WTC11 (cell line): ENCODE measurements around the gene IPO9. TPM values are rescaled to one million over a fixed set of nuclear protein-coding genes. Genes with fewer than 3 reads are reported as not detected.

ENCODE experiments used
- ATAC-seq: fragments of 200-7000 bp; cut with Tn5 transposase; 2 replicates; pipeline ENCODE4 v1.10.0; 2021; ENCODE audit warnings: mild to moderate bottlenecking, moderate library complexity
- CTCF ChIA-PET: fragments of 300-600 bp; sonication (Branson Sonifier 250); formaldehyde crosslinking; loops from one replicate; lab custom pipeline; 2021; ENCODE audit warnings: antibody characterized with exemption; lab: Charles Lee
- POLR2A ChIA-PET: fragments of 350-600 bp; sonication (Branson Sonifier 250); formaldehyde crosslinking; loops from one replicate; lab custom pipeline; 2021; ENCODE audit warnings: antibody characterized with exemption; lab: Charles Lee
- DNase-seq: peaks from one replicate; pipeline ENCODE4 v3.0.0; 2021; ENCODE audit warnings: low spot score
- H3K27ac Mint-ChIP-seq: 2 replicates; pipeline ENCODE4 v1.8.0; 2021; ENCODE audit warnings: mixed read lengths
- H3K27me3 Mint-ChIP-seq: 2 replicates; pipeline ENCODE4 v1.8.0; 2021; ENCODE audit warnings: low read depth, mild to moderate bottlenecking, moderate library complexity, mixed read lengths
- H3K36me3 Mint-ChIP-seq: 2 replicates; pipeline ENCODE4 v1.8.0; 2021; ENCODE audit warnings: mixed read lengths
- H3K4me1 Mint-ChIP-seq: 2 replicates; pipeline ENCODE4 v1.8.0; 2022; ENCODE audit warnings: mixed read lengths
- H3K4me3 Mint-ChIP-seq: 2 replicates; pipeline ENCODE4 v1.8.0; 2021; ENCODE audit warnings: mild to moderate bottlenecking, moderate library complexity, mixed read lengths
- H3K9me3 Mint-ChIP-seq: 2 replicates; pipeline ENCODE4 v1.8.0; 2021; ENCODE audit warnings: mixed read lengths
- AR ChIP-seq: fragments of 250-450 bp; sonication (Bioruptor Pico); IDR thresholded peaks from 2 replicates; pipeline ENCODE4 v1.9.0; 2021; ENCODE audit warnings: mild to moderate bottlenecking
- CREB1 ChIP-seq: sonication (generic); formaldehyde crosslinking; IDR thresholded peaks from 2 replicates; pipeline ENCODE4 v1.8.0; 2023; ENCODE audit warnings: mild to moderate bottlenecking, missing genetic modification reagents
- GTF2I ChIP-seq: fragments of 250-450 bp; sonication (Bioruptor Pico); conservative IDR thresholded peaks from 2 replicates; pipeline ENCODE4 v1.4.0; 2021; ENCODE audit warnings: mild to moderate bottlenecking
- HMGXB4 ChIP-seq: sonication (generic); formaldehyde crosslinking; IDR thresholded peaks from 2 replicates; pipeline ENCODE4 v1.8.1; 2023; ENCODE audit warnings: mild to moderate bottlenecking, moderate library complexity, missing genetic modification reagents
- JUN ChIP-seq: sonication (generic); formaldehyde crosslinking; IDR thresholded peaks from 2 replicates; pipeline ENCODE4 v1.8.0; 2023; ENCODE audit warnings: mild to moderate bottlenecking, missing genetic modification reagents
- MXD4 ChIP-seq: fragments of 250-450 bp; sonication (Bioruptor Pico); IDR thresholded peaks from 2 replicates; pipeline ENCODE4 v1.8.0; 2021; ENCODE audit warnings: mild to moderate bottlenecking, moderate library complexity, borderline replicate concordance
- NFATC4 ChIP-seq: fragments of 250-450 bp; sonication (Bioruptor Pico); IDR thresholded peaks from 2 replicates; pipeline ENCODE4 v1.9.0; 2021; ENCODE audit warnings: mild to moderate bottlenecking
- OVOL2 ChIP-seq: fragments of 250-450 bp; sonication (Bioruptor Pico); IDR thresholded peaks from 2 replicates; pipeline ENCODE4 v1.9.0; 2021; ENCODE audit warnings: mild to moderate bottlenecking, borderline replicate concordance
- RELA ChIP-seq: sonication (generic); formaldehyde crosslinking; IDR thresholded peaks from 2 replicates; pipeline ENCODE4 v1.8.1; 2022; ENCODE audit warnings: missing genetic modification reagents, mild to moderate bottlenecking, borderline replicate concordance
- RORB ChIP-seq: fragments of 250-450 bp; sonication (Bioruptor Pico); IDR thresholded peaks from 2 replicates; pipeline ENCODE4 v1.9.0; 2021; ENCODE audit warnings: mild to moderate bottlenecking
- USF1 ChIP-seq: sonication (generic); formaldehyde crosslinking; IDR thresholded peaks from 2 replicates; pipeline ENCODE4 v1.8.0; 2022; ENCODE audit warnings: mild to moderate bottlenecking, missing genetic modification reagents
- ZNF263 ChIP-seq: sonication (generic); formaldehyde crosslinking; IDR thresholded peaks from 2 replicates; pipeline ENCODE4 v1.8.1; 2022; ENCODE audit warnings: low read depth, mild to moderate bottlenecking, moderate library complexity, missing genetic modification reagents
- total RNA-seq: library from RNA; stranded (reverse); gene quantifications from 3 replicates; pipeline ENCODE4 v1.2.3, GENCODE V29; 2021
- TF ChIP-seq, protein P1 (sequence below): fragments of 250-450 bp; sonication (Bioruptor Pico); IDR thresholded peaks from 2 replicates; pipeline ENCODE4 v1.9.0; 2021; ENCODE audit warnings: moderate library complexity, mild to moderate bottlenecking, inconsistent platforms, borderline replicate concordance
- TF ChIP-seq, protein P2 (sequence below): fragments of 250-450 bp; sonication (Bioruptor Pico); conservative IDR thresholded peaks from 2 replicates; pipeline ENCODE4 v1.9.0; 2021; ENCODE audit warnings: mild to moderate bottlenecking
- TF ChIP-seq, protein P3 (sequence below): sonication (generic); formaldehyde crosslinking; IDR thresholded peaks from 2 replicates; pipeline ENCODE4 v1.8.1; 2022; ENCODE audit warnings: low read depth, missing genetic modification reagents, borderline replicate concordance
- TF ChIP-seq, protein P4 (sequence below): sonication (generic); formaldehyde crosslinking; conservative IDR thresholded peaks from 2 replicates; pipeline ENCODE4 v1.8.1; 2022; ENCODE audit warnings: mild to moderate bottlenecking, missing genetic modification reagents
- TF ChIP-seq, protein P5 (sequence below): fragments of 250-450 bp; sonication (Bioruptor Pico); IDR thresholded peaks from 2 replicates; pipeline ENCODE4 v1.9.0; 2021; ENCODE audit warnings: mild to moderate bottlenecking
- TF ChIP-seq, protein P6 (sequence below): sonication (generic); formaldehyde crosslinking; IDR thresholded peaks from 2 replicates; pipeline ENCODE4 v1.8.1; 2022; ENCODE audit warnings: missing genetic modification reagents, borderline replicate concordance

The IPO9 gene
- total RNA-seq, 1 experiment from 2014 or later = 97.2 TPM

GRCh38 chr1:201891451-201892045 is 62.6 kb downstream of the IPO9 start:
- peaks cover 46% of the 10 kb centered on the region for H3K4me1 Mint-ChIP-seq
- DNase-seq (no peak), ATAC-seq (no peak)
- no peak overlapping the region for H3K27ac Mint-ChIP-seq
- POLR2A ChIA-PET = no interaction called here
- TF ChIP-seq CREB1 (CRISPR knock-in tag) = no peak
- TF ChIP-seq NFATC4 (CRISPR knock-in tag) = no peak
- TF ChIP-seq GTF2I (CRISPR knock-in tag) = no peak
- TF ChIP-seq OVOL2 = no peak
- TF ChIP-seq AR (CRISPR knock-in tag) = no peak
- TF ChIP-seq, protein P1, sequence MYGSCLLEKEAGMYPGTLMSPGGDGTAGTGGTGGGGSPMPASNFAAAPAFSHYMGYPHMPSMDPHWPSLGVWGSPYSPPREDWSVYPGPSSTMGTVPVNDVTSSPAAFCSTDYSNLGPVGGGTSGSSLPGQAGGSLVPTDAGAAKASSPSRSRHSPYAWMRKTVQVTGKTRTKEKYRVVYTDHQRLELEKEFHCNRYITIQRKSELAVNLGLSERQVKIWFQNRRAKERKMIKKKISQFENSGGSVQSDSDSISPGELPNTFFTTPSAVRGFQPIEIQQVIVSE (CRISPR knock-in tag) = no peak
- TF ChIP-seq, protein P2, sequence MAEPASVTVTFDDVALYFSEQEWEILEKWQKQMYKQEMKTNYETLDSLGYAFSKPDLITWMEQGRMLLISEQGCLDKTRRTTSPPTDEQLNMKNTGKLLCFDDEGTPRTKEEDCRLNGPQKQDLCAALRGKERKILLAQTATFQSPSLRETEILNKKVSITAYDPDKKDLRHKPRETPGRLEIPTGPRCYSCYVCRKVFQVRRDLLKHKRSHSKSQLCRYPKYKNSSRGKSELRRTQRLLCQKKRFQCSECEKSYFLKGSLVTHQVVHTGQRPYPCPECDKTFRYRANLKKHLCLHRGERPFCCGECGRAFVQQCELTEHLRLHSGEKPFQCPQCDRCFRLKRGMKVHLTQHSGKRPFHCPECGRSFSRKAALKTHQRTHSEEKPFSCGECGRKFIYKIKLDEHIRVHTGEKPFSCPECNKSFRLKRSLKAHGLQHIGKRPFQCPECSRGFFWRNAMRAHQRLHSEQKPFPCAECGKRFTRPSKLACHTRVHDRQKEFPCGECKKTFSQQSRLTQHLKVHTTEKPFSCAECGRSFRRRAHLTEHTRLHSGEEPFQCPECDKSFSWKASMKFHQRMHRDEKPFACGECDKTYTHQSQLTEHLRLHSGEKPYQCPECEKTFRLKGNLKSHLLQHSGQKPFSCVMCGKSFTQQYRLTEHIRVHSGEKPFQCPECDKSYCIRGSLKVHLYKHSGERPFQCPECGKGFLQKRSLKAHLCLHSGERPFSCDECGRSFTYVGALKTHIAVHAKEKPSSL (CRISPR knock-in tag) = no peak
- no peak for TF ChIP-seq RELA (CRISPR knock-in tag)
- TF ChIP-seq, protein P3, sequence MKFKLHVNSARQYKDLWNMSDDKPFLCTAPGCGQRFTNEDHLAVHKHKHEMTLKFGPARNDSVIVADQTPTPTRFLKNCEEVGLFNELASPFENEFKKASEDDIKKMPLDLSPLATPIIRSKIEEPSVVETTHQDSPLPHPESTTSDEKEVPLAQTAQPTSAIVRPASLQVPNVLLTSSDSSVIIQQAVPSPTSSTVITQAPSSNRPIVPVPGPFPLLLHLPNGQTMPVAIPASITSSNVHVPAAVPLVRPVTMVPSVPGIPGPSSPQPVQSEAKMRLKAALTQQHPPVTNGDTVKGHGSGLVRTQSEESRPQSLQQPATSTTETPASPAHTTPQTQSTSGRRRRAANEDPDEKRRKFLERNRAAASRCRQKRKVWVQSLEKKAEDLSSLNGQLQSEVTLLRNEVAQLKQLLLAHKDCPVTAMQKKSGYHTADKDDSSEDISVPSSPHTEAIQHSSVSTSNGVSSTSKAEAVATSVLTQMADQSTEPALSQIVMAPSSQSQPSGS (CRISPR knock-in tag) = no peak
- TF ChIP-seq ZNF263 (CRISPR knock-in tag) = no peak
- TF ChIP-seq, protein P4, sequence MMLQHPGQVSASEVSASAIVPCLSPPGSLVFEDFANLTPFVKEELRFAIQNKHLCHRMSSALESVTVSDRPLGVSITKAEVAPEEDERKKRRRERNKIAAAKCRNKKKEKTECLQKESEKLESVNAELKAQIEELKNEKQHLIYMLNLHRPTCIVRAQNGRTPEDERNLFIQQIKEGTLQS (CRISPR knock-in tag) = no peak
- no peak for TF ChIP-seq RORB (CRISPR knock-in tag)
- TF ChIP-seq, protein P5, sequence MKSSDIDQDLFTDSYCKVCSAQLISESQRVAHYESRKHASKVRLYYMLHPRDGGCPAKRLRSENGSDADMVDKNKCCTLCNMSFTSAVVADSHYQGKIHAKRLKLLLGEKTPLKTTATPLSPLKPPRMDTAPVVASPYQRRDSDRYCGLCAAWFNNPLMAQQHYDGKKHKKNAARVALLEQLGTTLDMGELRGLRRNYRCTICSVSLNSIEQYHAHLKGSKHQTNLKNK = no peak
- no peak for TF ChIP-seq HMGXB4 (CRISPR knock-in tag)
- TF ChIP-seq, protein P6, sequence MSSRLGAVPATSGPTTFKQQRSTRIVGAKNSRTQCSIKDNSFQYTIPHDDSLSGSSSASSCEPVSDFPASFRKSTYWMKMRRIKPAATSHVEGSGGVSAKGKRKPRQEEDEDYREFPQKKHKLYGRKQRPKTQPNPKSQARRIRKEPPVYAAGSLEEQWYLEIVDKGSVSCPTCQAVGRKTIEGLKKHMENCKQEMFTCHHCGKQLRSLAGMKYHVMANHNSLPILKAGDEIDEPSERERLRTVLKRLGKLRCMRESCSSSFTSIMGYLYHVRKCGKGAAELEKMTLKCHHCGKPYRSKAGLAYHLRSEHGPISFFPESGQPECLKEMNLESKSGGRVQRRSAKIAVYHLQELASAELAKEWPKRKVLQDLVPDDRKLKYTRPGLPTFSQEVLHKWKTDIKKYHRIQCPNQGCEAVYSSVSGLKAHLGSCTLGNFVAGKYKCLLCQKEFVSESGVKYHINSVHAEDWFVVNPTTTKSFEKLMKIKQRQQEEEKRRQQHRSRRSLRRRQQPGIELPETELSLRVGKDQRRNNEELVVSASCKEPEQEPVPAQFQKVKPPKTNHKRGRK (CRISPR knock-in tag) = no peak
- no peak for TF ChIP-seq USF1 (CRISPR knock-in tag)
- TF ChIP-seq MXD4 (CRISPR knock-in tag) = no peak
- TF ChIP-seq JUN (CRISPR knock-in tag) = no peak
- no peaks in the 10 kb centered on the region for H3K36me3 Mint-ChIP-seq
- no peaks in the 10 kb centered on the region for H3K9me3 Mint-ChIP-seq
- peaks cover 34% of the 10 kb centered on the region for H3K27me3 Mint-ChIP-seq
- H3K4me3 Mint-ChIP-seq = no peak overlapping the region
- CTCF ChIA-PET = interaction anchor here (1.3 to 5.7 kb wide), 3 partner anchors 11 to 108 kb away, joined by 3 to 135 read pairs (median 5); no protein-coding TSS in a partner anchor
